CD4-positive, CD25-positive, alpha-beta regulatory T cell (primary cell): Measurements from ENCODE around the gene LPAR1. TPM values are rescaled to one million over a fixed set of nuclear protein-coding genes. Genes with fewer than 3 reads are reported as not detected.

ENCODE experiments used
- ATAC-seq, 2 donors: fragments of 150-1000 bp; cut with Tn5 transposase; one replicate each; pipeline ENCODE4 v1.10.0; 2021; ENCODE audit warnings: low read depth in 2 of 2, moderate number of reproducible peaks in 2 of 2, moderate library complexity in 1 of 2
- DNase-seq, 3 donors: peaks; one replicate each; pipeline versions ENCODE4 v3.0.0 to v3.0.0-alpha.2; 2012 to 2022; ENCODE audit warnings: mixed read lengths in 1 of 3
- H3K27ac ChIP-seq: one replicate; pipeline ENCODE4 v1.7.0; 2013; ENCODE audit warnings: mild to moderate bottlenecking, low read length; ENCODE audit not compliant: insufficient read depth, poor library complexity, severe bottlenecking
- H3K27me3 ChIP-seq: one replicate; pipeline ENCODE4 v1.7.0; 2013; ENCODE audit warnings: low read length; ENCODE audit not compliant: control insufficient read depth, insufficient read depth
- H3K36me3 ChIP-seq: one replicate; pipeline ENCODE4 v1.7.0; 2013; ENCODE audit warnings: mild to moderate bottlenecking, low read length, moderate library complexity; ENCODE audit not compliant: control insufficient read depth, insufficient read depth
- H3K4me1 ChIP-seq: 2 replicates; pipeline ENCODE4 v1.7.0; 2013; ENCODE audit warnings: mild to moderate bottlenecking, low read length; ENCODE audit not compliant: insufficient read depth, control insufficient read depth, poor library complexity, severe bottlenecking
- H3K4me3 ChIP-seq: one replicate; pipeline ENCODE4 v1.7.0; 2013; ENCODE audit warnings: low read depth, mild to moderate bottlenecking, low read length, moderate library complexity
- H3K9me3 ChIP-seq, 2 experiments: 1 replicate in 1 of 2; 2 replicates in 1 of 2; pipeline ENCODE4 v1.7.0; 2013; ENCODE audit warnings: low read length in 2 of 2, mild to moderate bottlenecking in 1 of 2, moderate library complexity in 1 of 2; ENCODE audit not compliant: control insufficient read depth in 2 of 2
- H3K27ac Mint-ChIP-seq, 3 donors: one replicate each; pipeline ENCODE4 v1.8.0; 2020 to 2022; ENCODE audit warnings: mild to moderate bottlenecking in 3 of 3, mixed read lengths in 3 of 3, moderate library complexity in 2 of 3
- H3K27me3 Mint-ChIP-seq: one replicate; pipeline ENCODE4 v1.8.0; 2022; ENCODE audit warnings: mild to moderate bottlenecking, mixed read lengths
- H3K36me3 Mint-ChIP-seq: one replicate; pipeline ENCODE4 v1.8.0; 2020; ENCODE audit warnings: mixed read lengths
- H3K4me1 Mint-ChIP-seq, 4 donors: one replicate each; pipeline ENCODE4 v1.8.0; 2020 to 2022; ENCODE audit warnings: mixed read lengths in 4 of 4, mild to moderate bottlenecking in 1 of 4
- H3K4me3 Mint-ChIP-seq, 4 donors: one replicate each; pipeline ENCODE4 v1.8.0; 2020 to 2022; ENCODE audit warnings: mild to moderate bottlenecking in 4 of 4, mixed read lengths in 4 of 4, moderate library complexity in 3 of 4
- H3K9me3 Mint-ChIP-seq, 7 donors: one replicate each; pipeline ENCODE4 v1.8.0; 2020 to 2022; ENCODE audit warnings: mixed read lengths in 7 of 7, mild to moderate bottlenecking in 3 of 7, moderate library complexity in 2 of 7
- polyA plus RNA-seq, 4 donors: library from polyadenylated mRNA; unstranded; fragments of 300-500 nt; fragmentation: Illumina TruSeq; gene quantifications; one replicate each; pipeline ENCODE4 v1.2.3, GENCODE V29; 2021
- total RNA-seq: library from RNA; stranded (reverse); gene quantifications from one replicate; pipeline ENCODE4 v1.2.3, GENCODE V29; 2022

Gene LPAR1
- total and polyA plus RNA-seq, 5 donors from 2014 or later = not detected

DNA sequence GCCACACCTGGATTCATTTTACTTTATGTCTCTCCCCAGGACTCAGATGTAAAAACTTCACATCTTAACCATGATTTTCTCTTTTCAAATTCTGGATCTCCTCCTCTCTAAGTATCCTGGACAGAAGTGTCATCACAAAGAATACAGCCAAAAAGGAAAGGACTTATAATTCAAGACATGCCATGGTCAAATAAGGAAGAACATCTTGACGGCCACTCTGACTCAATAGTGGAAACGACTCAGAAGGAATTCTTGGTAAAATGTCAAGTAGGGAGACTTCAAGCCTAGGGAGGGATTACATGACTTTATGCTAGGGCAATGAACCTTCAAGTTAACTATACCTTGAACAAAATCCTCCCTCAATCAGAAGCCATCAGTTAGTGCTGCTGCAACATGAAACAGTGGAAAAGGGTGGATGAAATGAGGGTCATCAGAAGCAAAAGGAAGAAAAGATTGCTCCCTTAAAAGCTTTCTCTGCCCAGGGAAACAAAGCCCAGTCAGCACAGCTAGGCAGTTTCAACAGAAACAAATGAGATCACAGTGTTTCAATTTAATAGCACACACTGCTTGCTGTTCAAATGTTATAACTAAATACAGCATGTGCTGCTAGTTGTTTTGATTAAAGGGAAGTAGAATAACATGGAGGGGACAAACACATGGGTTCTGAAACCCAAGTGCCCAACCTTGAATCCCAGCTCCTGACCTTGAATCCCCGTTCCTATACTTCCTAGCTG, 101.4 kb downstream of the LPAR1 start:
- Mint-ChIP-seq H3K9me3 (peaks cover 0 to 18% (median 1%) of the 10 kb centered on the region in 7 donors), H3K4me1 (no peaks in the 10 kb centered on the region), H3K4me3 (no peak overlapping the region), H3K27ac (no peak overlapping the region), H3K36me3 (no peaks in the 10 kb centered on the region), H3K27me3 (no peaks in the 10 kb centered on the region)
- no peaks in the 10 kb centered on the region for H3K4me1 ChIP-seq
- H3K36me3 ChIP-seq = no peaks in the 10 kb centered on the region
- no peaks in the 10 kb centered on the region for H3K9me3 ChIP-seq
- no peaks in the 10 kb centered on the region for H3K27me3 ChIP-seq
- H3K27ac ChIP-seq = no peak overlapping the region
- DNase-seq = no peak
- no peak for ATAC-seq
- H3K4me3 ChIP-seq = no peak overlapping the region

DNA sequence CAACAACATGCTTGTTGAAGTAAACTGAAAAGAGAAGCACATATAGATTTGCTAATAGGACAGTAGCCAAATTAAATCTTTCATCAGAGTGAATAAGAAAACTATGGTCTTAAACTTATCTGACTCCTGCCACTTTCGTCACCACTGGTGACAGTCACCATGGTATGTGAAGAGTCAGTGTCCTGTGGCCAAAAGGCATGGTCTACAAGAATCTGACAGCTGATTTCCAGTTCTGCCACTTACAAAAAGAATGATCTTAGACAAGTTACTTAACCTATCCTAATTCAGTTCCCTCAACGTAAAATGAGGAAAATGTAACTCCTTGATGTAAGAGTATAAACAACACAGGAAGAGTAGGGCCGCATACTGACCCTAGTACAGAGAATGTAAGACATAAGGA, 102.0 kb downstream of the LPAR1 start:
- H3K27ac Mint-ChIP-seq = no peak overlapping the region
- peaks cover 0 to 18% (median 0%) of the 10 kb centered on the region in 7 donors for H3K9me3 Mint-ChIP-seq
- H3K9me3 ChIP-seq = no peaks in the 10 kb centered on the region
- no peak overlapping the region for H3K4me3 Mint-ChIP-seq
- no peak overlapping the region for H3K4me3 ChIP-seq
- no peaks in the 10 kb centered on the region for H3K36me3 ChIP-seq
- H3K4me1 Mint-ChIP-seq = no peaks in the 10 kb centered on the region
- no peaks in the 10 kb centered on the region for H3K27me3 Mint-ChIP-seq
- H3K4me1 ChIP-seq = no peaks in the 10 kb centered on the region
- no peaks in the 10 kb centered on the region for H3K36me3 Mint-ChIP-seq
- no peak overlapping the region for H3K27ac ChIP-seq
- ATAC-seq = no peak
- DNase-seq = no peak
- H3K27me3 ChIP-seq = no peaks in the 10 kb centered on the region

DNA sequence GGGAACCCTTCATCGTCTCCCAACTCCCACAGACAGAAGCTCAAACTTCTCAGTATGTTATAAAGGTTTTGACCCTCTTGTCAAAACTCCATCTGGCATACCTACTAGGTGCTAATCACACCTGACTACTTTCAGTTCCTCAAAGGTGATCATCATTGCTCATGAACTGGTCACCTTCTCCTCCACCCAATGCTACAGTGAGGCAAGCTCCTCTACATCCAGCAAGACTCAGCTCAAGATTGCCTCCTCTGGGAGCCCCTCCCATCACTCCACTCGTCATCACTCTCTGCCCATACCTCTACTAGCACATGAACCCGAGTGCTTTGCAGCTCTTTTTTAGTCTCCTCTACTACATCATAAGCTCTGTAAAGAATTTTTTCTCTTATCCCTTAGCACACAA, 102.4 kb downstream of the LPAR1 start:
- H3K4me1 ChIP-seq = no peaks in the 10 kb centered on the region
- Mint-ChIP-seq H3K9me3 (peaks cover 0 to 18% (median 0%) of the 10 kb centered on the region in 7 donors), H3K27me3 (no peaks in the 10 kb centered on the region), H3K4me1 (no peaks in the 10 kb centered on the region), H3K36me3 (no peaks in the 10 kb centered on the region), H3K27ac (no peak overlapping the region), H3K4me3 (no peak overlapping the region)
- DNase-seq = no peak
- no peak overlapping the region for H3K27ac ChIP-seq
- H3K4me3 ChIP-seq = no peak overlapping the region
- H3K9me3 ChIP-seq = no peaks in the 10 kb centered on the region
- ATAC-seq = no peak
- H3K27me3 ChIP-seq = no peaks in the 10 kb centered on the region
- no peaks in the 10 kb centered on the region for H3K36me3 ChIP-seq

DNA sequence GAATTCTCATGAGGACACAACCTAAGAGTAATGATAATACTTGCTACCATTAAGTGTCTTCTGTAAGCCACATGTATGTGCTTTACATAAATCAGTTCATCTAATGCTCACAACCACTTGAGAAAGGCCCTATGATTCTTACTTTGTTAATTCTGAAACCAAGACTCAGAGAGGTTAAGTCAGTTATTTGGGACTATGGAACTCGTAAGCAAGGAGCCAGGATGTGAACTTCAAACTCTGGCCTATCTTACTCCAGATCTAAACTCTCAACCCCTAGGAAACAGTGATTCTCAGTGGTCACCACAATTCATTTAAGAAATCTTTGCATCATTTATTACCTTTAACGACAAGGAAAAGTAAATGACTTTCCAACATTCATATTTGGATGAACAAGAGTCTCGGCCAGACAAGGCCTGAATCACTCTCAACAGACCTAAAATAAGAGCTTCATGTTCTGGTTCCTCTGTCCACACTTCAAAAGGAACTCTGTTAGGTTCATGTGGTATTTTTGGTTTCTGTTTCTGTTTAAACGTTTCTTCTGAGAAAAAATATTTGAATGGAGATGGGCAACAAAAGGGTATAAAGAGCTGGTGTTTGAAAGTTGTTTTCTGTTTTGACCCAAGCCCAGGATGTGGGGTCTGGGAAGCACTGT, 104.8 kb downstream of the LPAR1 start:
- no peak overlapping the region for H3K4me3 Mint-ChIP-seq
- no peak overlapping the region for H3K27ac ChIP-seq
- H3K4me3 ChIP-seq = no peak overlapping the region
- DNase-seq (peak in 1 of 3 donors; percentile 15), ATAC-seq (no peak)
- no peaks in the 10 kb centered on the region for H3K27me3 ChIP-seq
- no peaks in the 10 kb centered on the region for H3K9me3 ChIP-seq
- no peaks in the 10 kb centered on the region for H3K27me3 Mint-ChIP-seq
- no peaks in the 10 kb centered on the region for H3K4me1 ChIP-seq
- H3K36me3 Mint-ChIP-seq = no peaks in the 10 kb centered on the region
- H3K9me3 Mint-ChIP-seq = peaks cover 0 to 4% (median 1%) of the 10 kb centered on the region in 7 donors
- H3K36me3 ChIP-seq = no peaks in the 10 kb centered on the region
- no peaks in the 10 kb centered on the region for H3K4me1 Mint-ChIP-seq
- no peak overlapping the region for H3K27ac Mint-ChIP-seq

DNA sequence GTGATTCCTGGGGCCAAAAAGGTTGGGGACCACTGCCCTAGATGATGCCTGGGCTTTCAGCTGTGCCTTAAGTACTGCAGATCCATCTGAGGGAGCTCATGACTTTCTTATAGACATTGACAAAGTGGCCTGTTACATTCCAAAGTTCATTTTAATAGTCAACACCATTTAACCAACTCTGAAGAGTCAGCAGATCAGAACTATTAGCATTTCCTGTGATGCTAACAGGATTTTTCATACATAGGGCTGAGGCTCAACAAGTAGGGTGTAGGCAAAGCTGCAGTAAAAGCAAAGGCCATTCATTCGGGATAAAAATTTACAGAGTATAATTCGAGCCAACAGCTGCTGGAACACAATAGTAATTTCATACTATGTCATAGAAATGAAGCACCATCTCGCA, 105.4 kb downstream of the LPAR1 start:
- peaks cover 0 to 4% (median 1%) of the 10 kb centered on the region in 7 donors for H3K9me3 Mint-ChIP-seq
- H3K27ac Mint-ChIP-seq = no peak overlapping the region
- Histone ChIP-seq H3K27ac (no peak overlapping the region), H3K4me1 (no peaks in the 10 kb centered on the region), H3K36me3 (no peaks in the 10 kb centered on the region), H3K9me3 (no peaks in the 10 kb centered on the region), H3K4me3 (no peak overlapping the region), H3K27me3 (no peaks in the 10 kb centered on the region)
- no peaks in the 10 kb centered on the region for H3K27me3 Mint-ChIP-seq
- H3K4me3 Mint-ChIP-seq = no peak overlapping the region
- no peaks in the 10 kb centered on the region for H3K36me3 Mint-ChIP-seq
- H3K4me1 Mint-ChIP-seq = no peaks in the 10 kb centered on the region
- ATAC-seq = no peak
- DNase-seq = no peak

DNA sequence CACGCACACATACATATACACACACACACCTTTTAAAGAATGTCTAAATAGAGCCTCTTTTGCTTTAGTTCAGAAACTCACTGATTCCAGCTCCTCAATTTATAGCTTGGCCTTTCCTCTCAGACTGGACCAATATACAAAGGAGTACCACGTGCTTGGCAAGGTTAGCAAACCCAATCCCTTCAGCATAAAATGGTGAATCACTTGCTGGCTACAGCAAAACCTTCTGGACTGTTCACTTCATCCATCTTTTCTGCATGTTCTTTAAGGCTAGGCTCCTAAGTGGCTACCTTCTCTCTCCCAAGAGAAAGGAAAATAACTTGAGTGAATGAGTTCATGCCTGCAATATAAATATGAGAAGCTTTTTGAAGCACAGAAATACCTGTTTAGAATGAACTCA, 109.7 kb downstream of the LPAR1 start:
- H3K4me1 ChIP-seq = no peaks in the 10 kb centered on the region
- Mint-ChIP-seq H3K4me1 (no peaks in the 10 kb centered on the region), H3K4me3 (no peak overlapping the region), H3K9me3 (peaks cover 0 to 2% (median under 1%) of the 10 kb centered on the region in 7 donors), H3K36me3 (no peaks in the 10 kb centered on the region), H3K27ac (no peak overlapping the region), H3K27me3 (no peaks in the 10 kb centered on the region)
- no peak overlapping the region for H3K27ac ChIP-seq
- no peaks in the 10 kb centered on the region for H3K9me3 ChIP-seq
- H3K36me3 ChIP-seq = no peaks in the 10 kb centered on the region
- H3K27me3 ChIP-seq = no peaks in the 10 kb centered on the region
- no peak for ATAC-seq
- no peak overlapping the region for H3K4me3 ChIP-seq
- no peak for DNase-seq

DNA sequence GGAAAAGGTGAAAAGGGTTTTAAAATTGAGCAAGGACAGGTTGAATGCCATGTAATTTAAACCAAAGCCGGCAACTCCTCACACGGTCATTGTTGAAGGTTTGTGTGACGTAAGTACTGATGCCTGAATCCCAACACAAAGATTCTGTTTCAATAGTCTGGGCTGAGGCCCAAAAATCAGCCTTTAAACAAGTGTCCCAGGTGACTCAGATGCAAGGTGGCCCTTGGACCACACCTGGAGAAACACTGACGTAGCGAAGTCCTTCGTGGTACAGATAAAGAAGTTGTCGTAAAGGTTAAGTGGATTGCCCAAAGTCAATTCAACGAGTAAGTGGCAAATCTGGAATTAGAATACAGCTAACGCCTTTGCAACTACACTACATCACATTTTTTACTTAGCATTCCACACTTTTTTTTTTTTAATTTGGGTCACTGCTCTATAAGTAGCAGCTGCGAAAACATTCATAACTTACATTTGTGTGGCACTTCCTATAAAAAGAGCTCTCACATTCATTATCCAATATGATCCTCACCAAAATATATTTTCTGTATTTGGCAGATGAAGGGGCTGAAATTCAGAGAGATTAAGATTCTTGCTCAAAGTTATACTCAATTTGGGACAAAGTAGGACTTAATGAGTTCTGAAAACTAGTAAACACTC, 111.3 kb downstream of the LPAR1 start:
- H3K27ac ChIP-seq = no peak overlapping the region
- no peaks in the 10 kb centered on the region for H3K9me3 ChIP-seq
- Mint-ChIP-seq H3K27me3 (no peaks in the 10 kb centered on the region), H3K27ac (no peak overlapping the region), H3K4me3 (no peak overlapping the region), H3K4me1 (no peaks in the 10 kb centered on the region), H3K36me3 (no peaks in the 10 kb centered on the region), H3K9me3 (peaks cover 0 to 6% (median 1%) of the 10 kb centered on the region in 7 donors)
- no peaks in the 10 kb centered on the region for H3K27me3 ChIP-seq
- H3K4me3 ChIP-seq = no peak overlapping the region
- ATAC-seq = no peak
- no peaks in the 10 kb centered on the region for H3K36me3 ChIP-seq
- no peaks in the 10 kb centered on the region for H3K4me1 ChIP-seq
- no peak for DNase-seq
